ENCODE data around the gene CCK. TPM values are rescaled to one million over a fixed set of nuclear protein-coding genes. Genes with fewer than 3 reads are reported as not detected.

The CCK gene
- total and polyA plus RNA-seq, 8 donors, result 0.87 to 68.3 (median 1.5) TPM; not detected in 5

- Histone ChIP-seq H3K9me3 (no peaks in the 10 kb centered on the region), H3K27me3 (no peaks in the 10 kb centered on the region), H3K4me3 (no peak overlapping the region), H3K36me3 (peaks cover 18 to 92% (median 83%) of the 10 kb centered on the region in 4 donors), H3K4me1 (no peaks in the 10 kb centered on the region), H3K27ac (no peak overlapping the region)
- no peak for TF ChIP-seq POLR2A (IDR thresholded peaks at IDR 0.05)
- no peak for TF ChIP-seq POLR2AphosphoS5 (IDR thresholded peaks at IDR 0.05)
- TF ChIP-seq CTCF (IDR thresholded peaks at IDR 0.05), result no peak
- no peak for TF ChIP-seq EP300 (IDR thresholded peaks at IDR 0.05)
- intact Hi-C loops (cut with DNase I; ENCODE audit: low total_unique reads), result no loop called here
- DNase-seq, result no peak
- WGBS, 5 donors, result 75 to 95% (median 90%) methylated on average over 4 of the region's 4 CpGs
Observed at GRCh38 chr3:42216302-42216701, 49.7 kb downstream of the CCK start.

GRCh38 chr3:42214565-42215283, 51.3 kb downstream of the CCK start:
- intact Hi-C loops (cut with DNase I; ENCODE audit: low total_unique reads), result no loop called here
- Histone ChIP-seq H3K4me1 (no peaks in the 10 kb centered on the region), H3K36me3 (peaks cover 24 to 92% (median 84%) of the 10 kb centered on the region in 4 donors), H3K27ac (no peak overlapping the region), H3K4me3 (no peak overlapping the region), H3K27me3 (no peaks in the 10 kb centered on the region), H3K9me3 (no peaks in the 10 kb centered on the region)
- DNase-seq, result no peak
- TF ChIP-seq EP300 (IDR thresholded peaks at IDR 0.05) (no peak), POLR2A (IDR thresholded peaks at IDR 0.05) (no peak)
- WGBS, 5 donors, result 76 to 83% (median 78%) methylated on average over 8 of the region's 8 CpGs

GRCh38 chr3:42214064-42214463, 51.9 kb downstream of the CCK start:
- WGBS, 5 donors, result 65 to 80% (median 71%) methylated on average over 2 of the region's 2 CpGs
- H3K4me3 ChIP-seq, result no peak overlapping the region
- intact Hi-C loops (cut with DNase I; ENCODE audit: low total_unique reads), result no loop called here
- H3K27ac ChIP-seq, result no peak overlapping the region
- no peaks in the 10 kb centered on the region for H3K27me3 ChIP-seq
- no peak for DNase-seq
- no peak for TF ChIP-seq POLR2A (IDR thresholded peaks at IDR 0.05)
- TF ChIP-seq EP300 (IDR thresholded peaks at IDR 0.05), result no peak
- no peak for TF ChIP-seq CTCF (IDR thresholded peaks at IDR 0.05)
- TF ChIP-seq POLR2AphosphoS5 (IDR thresholded peaks at IDR 0.05), result no peak
- H3K9me3 ChIP-seq, result no peaks in the 10 kb centered on the region
- no peaks in the 10 kb centered on the region for H3K4me1 ChIP-seq
- peaks cover 27 to 92% (median 84%) of the 10 kb centered on the region in 4 donors for H3K36me3 ChIP-seq

GRCh38 chr3:42213417-42213816, 52.6 kb downstream of the CCK start:
- H3K4me3 ChIP-seq, result no peak overlapping the region
- TF ChIP-seq POLR2A (IDR thresholded peaks at IDR 0.05) (no peak), EP300 (IDR thresholded peaks at IDR 0.05) (no peak)
- H3K4me1 ChIP-seq, result no peaks in the 10 kb centered on the region
- WGBS, 5 donors, result 79 to 83% (median 80%) methylated on average over 5 to 6 of the region's 6 CpGs
- intact Hi-C loops (cut with DNase I; ENCODE audit: low total_unique reads), result no loop called here
- no peaks in the 10 kb centered on the region for H3K27me3 ChIP-seq
- peaks cover 30 to 92% (median 84%) of the 10 kb centered on the region in 4 donors for H3K36me3 ChIP-seq
- no peak overlapping the region for H3K27ac ChIP-seq
- peak; percentile 42 to 48 for DNase-seq
- H3K9me3 ChIP-seq, result no peaks in the 10 kb centered on the region

- Histone ChIP-seq H3K4me3 (no peak overlapping the region), H3K9me3 (no peaks in the 10 kb centered on the region), H3K4me1 (no peaks in the 10 kb centered on the region), H3K27ac (no peak overlapping the region), H3K36me3 (peaks cover 38 to 97% (median 93%) of the 10 kb centered on the region in 4 donors), H3K27me3 (no peaks in the 10 kb centered on the region)
- 44 to 94% (median 81%) methylated on average over 2 of the region's 2 CpGs for WGBS, 5 donors
- TF ChIP-seq POLR2AphosphoS5 (IDR thresholded peaks at IDR 0.05), result no peak
- TF ChIP-seq EP300 (IDR thresholded peaks at IDR 0.05), result no peak
- TF ChIP-seq CTCF (IDR thresholded peaks at IDR 0.05), result no peak
- TF ChIP-seq POLR2A (IDR thresholded peaks at IDR 0.05), result no peak
- intact Hi-C loops (cut with DNase I; ENCODE audit: low total_unique reads), result no loop called here
- DNase-seq, result no peak
Observed at GRCh38 chr3:42210726-42211125, 55.3 kb downstream of the CCK start.

Measured in stomach (tissue), 9 donors.